Measurements from ENCODE around the gene XNDC1N. TPM values are rescaled to one million over a fixed set of nuclear protein-coding genes. Genes with fewer than 3 reads are reported as not detected.

The XNDC1N gene, protein sequence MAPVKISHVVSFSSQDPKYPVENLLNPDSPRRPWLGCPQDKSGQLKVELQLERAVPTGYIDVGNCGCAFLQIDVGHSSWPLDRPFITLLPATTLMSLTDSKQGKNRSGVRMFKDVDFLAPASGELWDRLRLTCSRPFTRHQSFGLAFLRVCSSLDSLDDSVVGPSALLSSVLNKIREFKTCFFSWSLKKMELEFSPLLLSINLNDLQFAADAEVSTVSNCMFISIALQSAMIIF
- 11.0 and 12.8 TPM in 2 replicates for polyA plus RNA-seq (2014; cell fraction: cytosol; rRNA removed)
- 6.1 and 12.4 TPM in 2 replicates for polyA plus RNA-seq (2014; cell fraction: nucleus; rRNA removed)

DNA sequence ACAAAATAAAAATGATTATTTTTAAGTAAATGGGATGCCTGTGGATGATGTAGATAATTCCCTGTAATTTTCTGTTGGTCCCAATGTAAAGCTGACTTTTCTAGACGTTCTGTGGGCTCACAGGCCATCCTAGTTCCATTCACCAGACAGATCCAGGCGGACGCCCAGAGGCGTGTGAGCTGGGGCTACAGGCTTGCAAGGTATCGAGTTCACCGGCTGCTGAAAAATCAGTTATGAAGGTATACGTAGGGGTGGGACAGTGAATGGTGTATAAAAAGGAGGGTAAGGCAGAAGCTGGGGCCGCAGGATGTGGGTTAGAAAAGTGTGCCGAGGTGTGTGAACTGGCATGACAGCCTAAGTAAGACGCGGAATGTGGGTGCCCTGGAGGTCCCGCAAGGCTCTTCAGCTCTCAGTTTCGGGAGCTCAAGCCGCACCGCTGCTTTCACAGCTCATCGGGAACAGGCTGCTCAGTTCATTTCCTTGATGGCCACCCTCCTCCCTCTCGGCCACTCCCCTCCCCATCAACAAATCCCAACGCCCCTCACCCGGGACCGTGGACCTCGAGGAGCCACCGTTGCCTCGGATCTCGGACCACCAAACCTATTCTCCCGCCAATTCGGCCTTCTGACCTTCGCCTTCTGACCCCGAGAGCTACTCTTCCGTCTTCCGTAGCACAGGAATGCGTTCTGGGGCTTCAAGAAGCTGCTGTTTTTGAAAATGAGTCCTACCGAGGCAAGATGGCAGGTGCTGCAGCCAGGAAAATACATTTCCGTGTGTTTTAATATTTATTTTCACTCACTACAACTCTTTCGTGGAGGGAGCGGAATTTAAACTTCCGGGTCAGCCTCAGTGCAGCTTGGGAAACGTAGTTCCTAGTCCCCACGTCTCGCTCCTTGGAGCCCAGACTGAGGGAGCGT is at the start of gene XNDC1N:
Gene XNDC1N (minus strand): TSS at position 775 of the 917 bp plus-strand sequence. CDS start 5,241 bp downstream, outside the sequence.
- DNase-seq (ENCODE audit: low spot score), result peak; percentile 96

DNA sequence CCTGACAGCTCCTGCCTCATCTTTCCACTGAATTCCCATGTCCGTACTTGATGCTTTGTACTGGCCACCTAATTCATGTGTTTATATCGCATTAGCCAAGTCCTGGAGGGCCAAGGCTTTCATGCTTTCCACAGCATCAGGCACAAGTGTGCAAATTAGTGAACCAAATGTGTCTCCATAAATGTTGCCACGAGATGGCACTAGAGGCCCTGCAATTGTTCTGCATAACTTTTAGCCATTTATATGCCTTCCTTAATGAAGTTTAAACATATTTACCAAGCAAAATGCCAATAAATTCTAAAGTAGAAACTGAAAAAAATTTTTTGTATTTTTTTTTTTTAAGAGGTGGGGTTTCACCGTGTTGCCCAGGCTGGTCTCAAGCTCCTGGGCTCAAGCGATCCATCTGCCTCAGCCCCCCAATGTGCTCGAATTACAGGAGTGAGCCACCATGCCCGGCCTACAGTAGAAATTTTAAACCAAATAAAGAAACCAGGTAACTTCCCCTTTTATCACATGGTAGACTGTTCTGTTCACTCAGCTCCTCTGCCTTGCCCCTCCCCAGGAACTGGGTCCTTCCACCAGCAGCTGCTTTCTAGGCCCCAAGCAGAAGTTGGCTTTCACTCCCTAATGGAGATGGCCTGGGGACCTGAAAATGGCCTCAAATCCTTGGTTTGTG is 49.5 kb upstream of the XNDC1N start:
- DNase-seq (ENCODE audit: low spot score), result peak; percentile 47

DNA sequence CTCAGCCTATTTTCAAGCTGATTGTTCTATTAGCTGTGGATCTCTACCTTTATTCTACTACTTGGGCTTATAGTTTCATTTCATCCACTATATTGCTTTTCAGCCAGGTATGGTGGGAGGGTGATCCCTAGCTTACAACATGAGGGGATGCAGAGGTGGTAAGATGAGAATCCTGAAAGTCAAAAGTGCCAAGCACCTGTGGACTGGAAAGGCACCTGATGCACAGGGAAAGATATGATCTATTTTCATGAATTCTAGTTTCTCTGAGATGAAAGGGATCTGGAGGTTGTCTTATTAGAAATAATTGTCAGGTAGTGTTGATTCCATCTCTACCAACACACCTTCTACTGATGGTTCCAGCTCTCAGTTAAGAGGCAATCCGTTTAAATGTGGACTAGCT is 48.7 kb upstream of the XNDC1N start:
- no peak for DNase-seq (ENCODE audit: low spot score)

DNA sequence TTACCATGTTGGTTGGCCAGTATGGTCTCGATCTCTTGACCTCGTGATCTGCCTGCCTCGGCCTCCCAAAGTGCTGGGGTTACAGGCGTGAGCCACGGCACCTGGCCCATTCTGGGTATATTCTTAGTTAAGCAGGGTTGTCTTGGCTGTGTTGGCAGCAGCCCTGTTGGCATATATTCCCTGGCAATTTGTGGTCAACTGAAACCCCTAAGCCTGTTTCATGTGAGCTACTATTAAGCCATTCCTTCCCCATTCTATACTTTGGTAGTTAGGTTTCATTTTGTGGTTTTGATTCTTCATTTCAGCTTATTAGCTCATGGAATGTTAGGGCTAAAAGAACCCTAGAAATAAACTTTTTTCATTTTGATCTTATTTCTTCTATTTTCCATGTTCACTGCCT is 48.2 kb upstream of the XNDC1N start:
- DNase-seq (ENCODE audit: low spot score), result no peak

DNA sequence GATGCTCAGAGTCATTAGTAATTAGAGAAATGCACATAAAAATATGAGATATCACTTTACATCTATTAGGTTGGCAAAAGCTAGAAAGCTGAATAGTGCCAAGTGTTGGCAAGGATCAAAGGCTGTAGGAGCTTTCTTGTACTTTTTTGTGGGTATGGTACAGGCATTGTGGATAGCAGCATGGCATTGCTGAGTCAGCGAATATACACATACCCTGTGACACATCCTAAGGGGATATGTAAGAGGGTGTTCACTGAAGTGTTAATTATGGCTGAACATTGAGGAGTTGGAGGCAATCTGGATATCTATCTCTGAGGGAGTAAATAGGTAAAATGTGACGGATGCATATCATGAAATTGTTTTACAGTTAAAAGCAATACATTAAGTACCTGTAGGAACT is 43.3 kb upstream of the XNDC1N start:
- no peak for DNase-seq (ENCODE audit: low spot score)

DNA sequence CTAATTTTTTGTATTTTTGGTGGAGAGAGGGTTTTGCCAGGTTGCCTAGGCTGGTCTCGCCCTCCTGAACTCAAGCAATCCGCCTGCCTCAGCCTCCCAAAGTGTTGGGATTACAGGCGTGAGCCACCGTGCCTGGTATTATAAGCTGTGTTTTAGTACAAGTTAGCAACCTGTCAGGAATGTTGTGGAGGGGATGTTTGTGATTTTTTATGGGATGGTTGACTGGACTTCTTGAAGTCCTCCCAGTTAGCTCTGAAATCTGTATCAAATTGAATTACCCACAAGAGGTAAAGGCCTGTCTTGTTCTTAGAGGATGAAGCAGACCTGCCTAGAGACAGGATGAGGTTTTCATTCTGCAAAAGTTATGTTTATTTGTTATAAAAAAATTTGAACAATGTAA is 36.2 kb upstream of the XNDC1N start:
- no peak for DNase-seq (ENCODE audit: low spot score)

DNA sequence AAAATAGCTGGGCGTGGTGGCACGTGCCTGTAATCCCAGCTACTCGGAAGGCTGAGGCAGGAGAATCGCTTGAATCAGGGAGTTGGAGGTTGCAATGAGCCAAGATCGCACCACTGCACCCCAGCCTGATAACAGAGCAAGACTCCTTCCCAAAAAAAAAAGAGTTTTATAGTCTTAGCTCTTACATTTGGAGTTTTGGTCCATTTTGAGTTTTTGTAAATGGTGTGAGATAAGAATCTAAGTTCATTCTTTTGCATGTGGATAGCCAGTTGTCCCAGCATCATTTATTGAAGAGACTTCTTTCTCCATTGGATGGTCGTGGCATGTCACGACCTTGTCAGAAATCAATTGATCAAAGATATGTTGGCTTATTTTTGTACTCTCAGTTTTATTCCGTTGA is 35.1 kb upstream of the XNDC1N start:
- no peak for DNase-seq (ENCODE audit: low spot score)

DNA sequence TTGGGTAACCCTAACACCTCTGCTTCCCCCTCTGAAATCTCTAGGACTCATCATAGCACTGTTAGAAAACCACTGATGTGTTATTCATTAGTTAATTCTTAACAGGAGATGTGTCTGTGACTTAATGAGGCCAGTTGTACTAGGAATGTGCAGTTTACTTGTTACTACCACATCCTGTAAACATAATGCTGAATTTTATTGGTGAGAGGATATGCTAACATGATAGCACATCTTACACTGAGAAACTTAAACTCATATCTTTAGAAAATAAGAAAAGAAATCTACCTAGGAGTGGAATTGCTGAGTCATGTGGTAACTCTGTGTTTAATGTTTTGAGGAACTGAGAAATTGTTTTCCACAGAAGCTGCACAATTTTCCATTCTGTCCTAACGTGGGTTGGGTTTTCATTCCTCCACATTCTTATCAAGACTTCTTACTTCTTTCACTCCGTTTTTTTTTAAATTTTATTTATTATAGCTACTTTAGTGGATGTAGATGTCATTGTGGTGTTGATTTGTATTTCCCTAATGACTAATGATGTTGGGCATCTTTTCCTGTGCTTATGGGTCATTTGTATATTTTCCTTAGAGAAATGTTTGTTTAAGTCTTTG is 34.1 kb upstream of the XNDC1N start:
- no peak for DNase-seq (ENCODE audit: low spot score)

DNA sequence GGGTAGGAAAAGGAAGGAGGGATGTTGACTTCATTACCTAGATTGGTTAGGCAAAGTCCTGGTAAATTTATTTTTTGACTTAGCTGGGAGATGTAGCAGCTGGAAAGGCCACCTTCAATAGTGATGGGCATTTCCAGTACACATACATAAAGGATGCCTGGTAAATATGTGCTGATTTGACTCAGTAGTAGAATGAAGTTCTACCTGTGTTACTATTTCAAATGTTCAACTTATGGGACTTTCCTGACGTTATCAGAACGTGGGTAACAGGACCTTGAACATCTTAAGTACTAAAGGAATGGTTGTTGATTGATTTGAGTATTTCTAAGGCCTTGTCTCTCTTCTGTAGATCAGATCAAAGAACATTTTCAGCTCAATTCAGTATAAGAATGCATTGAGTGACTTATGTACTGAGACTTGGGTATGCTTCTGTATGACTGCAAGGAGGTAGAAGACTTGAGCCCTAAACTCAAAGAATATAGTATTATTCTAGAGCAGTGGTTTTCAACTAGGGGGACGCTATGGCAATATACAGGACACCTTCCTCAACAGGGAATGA is 27.6 kb upstream of the XNDC1N start:
- no peak for DNase-seq (ENCODE audit: low spot score)

DNA sequence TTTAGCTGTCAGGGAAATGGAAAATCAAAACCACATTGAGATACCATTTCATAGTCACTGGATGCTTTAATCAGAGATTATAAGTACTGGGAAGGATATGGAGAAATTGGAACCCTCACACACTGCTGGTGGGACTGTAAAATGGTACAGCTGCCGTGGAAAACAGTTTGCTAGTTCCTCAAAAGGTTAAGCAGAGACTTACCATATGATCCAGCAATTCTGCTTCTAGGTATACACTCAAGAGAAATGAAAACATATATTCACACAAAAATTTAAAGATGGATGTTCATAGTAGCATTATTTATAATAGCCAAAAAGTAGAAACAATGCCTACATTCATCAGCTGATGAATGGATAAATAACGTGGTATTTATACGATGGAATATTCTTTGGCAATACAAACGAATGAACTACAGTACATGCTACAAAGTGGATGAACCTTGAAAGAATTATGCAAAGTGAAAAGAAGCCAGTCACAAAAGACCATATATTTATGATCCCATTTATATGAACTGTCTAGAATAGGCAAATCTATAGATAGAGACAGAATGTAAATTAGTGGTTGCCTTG is 23.4 kb upstream of the XNDC1N start:
- no peak for DNase-seq (ENCODE audit: low spot score)

DNA sequence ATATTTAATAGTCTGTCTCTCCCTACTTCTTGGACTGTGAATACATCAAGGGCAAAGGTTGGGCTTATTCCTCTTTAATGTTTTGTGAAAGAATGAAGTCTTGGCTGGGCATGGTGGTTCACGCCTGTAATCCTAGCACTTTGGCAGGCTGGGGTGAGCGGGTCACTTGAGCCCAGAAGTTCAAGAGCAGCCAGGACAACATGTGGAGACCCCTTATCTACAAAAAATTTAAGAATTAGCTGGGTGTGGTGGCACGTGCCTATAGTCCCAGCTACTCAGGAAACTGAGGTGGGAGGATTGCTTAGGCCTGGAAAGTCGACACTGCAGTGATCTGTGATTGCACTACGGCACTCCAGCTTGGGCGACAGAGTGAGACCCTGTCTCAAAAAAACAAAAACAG is 20.6 kb upstream of the XNDC1N start:
- no peak for DNase-seq (ENCODE audit: low spot score)

DNA sequence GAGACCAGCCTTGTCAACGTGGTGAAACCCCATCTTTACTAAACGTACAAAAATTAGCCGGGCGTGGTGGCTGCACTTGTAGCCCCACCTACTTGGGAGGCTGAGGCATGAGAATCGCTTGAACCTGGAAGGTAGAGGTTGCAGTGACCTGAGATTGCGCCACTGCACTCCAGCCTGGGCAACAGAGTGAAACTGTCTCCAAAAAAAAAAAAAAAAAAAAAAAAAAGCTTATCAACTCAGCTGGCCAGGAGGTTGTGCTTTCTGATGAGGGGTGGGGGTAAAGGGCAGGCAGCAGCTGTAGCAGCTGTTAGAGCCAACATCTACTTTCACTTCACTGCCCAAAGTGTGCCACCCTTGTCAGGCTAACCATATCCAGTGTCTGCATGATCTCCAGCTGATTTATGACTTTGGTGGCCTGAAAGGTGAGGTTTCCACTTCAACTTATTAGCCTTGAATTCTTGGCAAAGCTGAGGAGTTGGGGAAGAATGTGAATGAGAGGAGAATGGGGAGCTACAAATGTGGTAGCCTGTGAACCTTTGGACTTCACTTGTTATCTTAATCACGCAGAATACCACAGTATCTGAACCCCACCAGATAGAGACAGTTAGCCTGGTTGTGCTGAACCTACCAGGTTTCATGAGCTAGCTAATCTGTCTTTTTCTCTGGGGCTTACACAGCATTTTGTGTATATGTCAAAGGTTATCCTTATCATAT is 20.1 kb upstream of the XNDC1N start:
- DNase-seq (ENCODE audit: low spot score), result no peak

DNA sequence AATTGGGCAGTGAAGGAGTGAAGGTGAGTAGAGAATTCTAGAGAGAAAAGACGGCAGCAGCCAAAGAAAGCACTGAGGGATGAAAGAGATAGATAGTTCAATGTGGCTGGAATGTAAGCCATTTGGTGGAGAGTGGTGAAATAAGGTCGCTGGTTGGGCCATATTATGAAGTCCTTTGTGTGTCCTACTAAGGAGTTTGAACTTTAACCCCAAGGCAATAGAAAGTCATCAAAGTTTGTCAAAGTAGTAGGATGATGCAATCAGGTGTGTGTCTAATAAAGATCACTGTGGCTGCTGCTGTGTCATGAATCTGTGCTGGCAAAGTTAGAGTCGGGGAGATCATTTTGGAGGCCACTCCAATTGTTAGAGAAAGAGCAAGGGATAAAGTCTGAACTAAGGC is 19.1 kb upstream of the XNDC1N start:
- DNase-seq (ENCODE audit: low spot score), result no peak

DNA sequence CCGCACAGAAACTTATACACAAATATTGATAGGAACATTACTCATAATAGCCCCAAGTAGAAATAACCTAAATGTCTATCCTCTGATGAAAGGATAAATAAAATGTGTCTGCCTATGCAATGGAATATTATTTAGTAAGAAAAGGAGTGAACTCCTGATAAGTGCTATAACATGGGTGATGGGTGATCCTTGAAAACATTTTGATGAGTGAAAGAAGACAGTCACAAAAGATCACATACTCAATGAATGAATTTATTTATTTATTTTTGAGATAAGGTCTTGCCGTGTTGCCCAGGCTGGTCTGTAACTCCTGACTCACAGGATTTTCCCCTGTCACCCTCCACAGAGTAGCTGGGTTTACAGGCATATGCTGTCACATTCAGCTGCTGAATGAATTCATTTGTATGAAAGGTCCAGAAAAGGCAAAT is 17.8 kb upstream of the XNDC1N start:
- no peak for DNase-seq (ENCODE audit: low spot score)

DNA sequence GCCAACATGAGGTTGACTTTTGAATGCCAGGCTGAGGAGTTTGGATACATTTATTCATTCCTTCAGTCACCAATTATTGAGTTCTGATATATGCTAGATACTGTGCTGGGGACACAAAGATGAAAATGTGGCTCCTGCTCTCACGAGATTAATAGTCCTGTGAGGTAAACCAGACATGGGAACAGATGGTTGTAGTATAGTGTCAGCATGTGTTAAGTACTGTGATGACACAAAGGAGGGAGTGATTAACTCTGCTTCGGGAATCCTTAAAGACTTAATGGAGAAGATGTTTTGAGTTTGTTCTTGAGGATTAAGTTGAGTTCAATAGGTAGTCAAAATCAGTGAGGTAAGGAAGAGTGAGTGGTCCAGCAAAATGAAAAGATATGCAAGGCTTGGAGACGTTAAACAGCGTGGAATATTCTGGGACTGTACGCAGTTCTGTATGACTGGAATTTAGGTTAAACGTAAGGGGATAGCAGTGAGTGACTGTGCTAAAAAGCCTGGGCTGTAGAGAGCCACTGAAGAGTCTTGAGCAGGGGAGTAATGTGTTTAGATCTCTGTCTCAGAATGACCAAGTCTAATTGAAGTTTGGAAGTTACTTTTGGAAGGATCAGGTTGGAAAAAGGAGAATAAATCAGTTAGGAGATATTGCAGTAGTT is 12.3 kb upstream of the XNDC1N start:
- DNase-seq (ENCODE audit: low spot score), result peak; percentile 17

DNA sequence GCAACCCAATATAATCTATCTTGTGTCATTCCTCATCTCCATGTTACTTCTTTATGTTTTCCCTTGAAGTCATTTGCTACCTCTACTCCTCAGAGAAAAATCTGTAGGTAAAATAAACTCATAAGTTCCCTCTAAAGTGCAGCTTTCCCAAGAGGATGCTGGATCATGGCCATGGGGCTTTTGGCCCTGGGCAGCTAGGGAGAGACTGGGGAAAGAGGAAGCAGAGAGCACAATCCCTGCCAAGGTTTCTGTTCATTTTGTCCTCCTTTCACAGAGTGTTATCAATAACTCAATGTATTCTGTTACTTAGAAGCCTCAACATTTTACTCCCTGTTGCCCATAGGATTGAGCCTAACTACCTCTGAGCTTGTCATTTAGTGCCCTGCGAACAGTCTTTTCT is 9.4 kb upstream of the XNDC1N start:
- DNase-seq (ENCODE audit: low spot score), result no peak

DNA sequence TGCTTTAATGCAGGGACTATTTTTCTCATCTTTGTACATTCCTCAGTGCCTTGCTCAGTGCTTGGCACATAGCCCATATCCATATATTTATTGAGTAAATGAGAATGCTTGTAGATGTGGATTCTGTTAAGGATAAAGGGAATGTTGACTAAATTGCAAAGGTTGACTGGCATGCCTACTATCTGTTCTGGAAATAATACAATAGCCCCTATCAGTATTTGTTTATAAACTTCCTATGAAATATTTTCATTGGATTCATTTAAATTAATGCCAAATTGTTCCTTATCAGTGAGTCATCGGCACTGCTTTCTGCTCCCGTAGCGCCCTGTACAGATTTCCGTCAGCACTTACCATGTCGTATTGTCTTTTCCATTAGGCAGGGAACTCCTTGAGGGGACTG is 8.4 kb upstream of the XNDC1N start:
- DNase-seq (ENCODE audit: low spot score), result no peak

DNA sequence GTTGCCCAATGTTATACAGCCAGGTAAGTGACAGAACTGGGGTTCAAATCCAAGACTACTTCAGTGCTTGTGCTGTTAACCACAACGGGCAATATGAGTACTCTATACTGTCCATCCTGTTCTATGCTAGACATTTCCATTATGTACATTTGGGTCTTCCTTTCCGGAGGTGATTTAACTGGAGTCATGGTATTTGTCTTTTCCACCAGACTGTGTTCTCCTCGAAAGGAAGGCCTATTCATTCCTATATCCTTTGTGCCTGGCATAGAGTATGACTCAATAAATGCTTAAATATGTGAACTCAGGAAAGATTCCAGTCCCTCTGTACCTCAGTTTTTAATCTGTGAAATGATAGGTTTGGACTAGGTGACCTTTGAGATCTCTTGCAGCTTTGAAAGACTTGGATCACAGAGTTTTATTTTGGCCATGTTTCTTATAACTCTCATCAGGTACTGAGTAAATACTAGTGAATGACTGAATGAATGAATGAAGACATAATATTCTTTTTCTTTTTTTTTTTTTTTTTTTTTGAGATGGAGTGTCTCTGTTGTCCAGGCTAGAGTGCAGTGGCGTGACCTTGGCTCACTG is 7.0 kb upstream of the XNDC1N start:
- DNase-seq (ENCODE audit: low spot score), result no peak

DNA sequence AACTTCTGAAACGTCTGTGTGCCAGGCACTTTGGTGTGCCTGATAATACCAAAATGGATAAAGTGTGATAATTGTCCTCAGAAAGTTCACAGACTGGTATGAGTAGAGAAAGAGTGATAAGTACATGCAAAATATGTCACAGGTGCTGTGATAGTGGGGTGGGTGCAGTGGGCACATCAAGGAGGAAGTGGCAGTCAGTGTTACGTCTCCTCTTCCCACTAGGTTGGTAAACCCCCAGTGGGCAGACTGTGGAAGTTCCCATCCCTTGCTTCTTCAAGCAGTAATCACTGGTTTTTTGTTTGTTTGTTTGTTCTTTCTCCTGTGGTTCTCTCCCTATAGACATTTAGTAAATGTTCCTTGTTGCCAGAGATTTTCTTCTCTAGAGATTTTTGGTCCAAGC is 5.8 kb upstream of the XNDC1N start:
- DNase-seq (ENCODE audit: low spot score), result no peak

Data from SK-N-DZ (cell line).